Measurements from ENCODE around the gene DECR2.
"Not testable (repeated sequence)": the region's sequence is repeated elsewhere in the genome, so short reads cannot be mapped to it uniquely, and the experiment has no call there.

DECR2 gene

DNA sequence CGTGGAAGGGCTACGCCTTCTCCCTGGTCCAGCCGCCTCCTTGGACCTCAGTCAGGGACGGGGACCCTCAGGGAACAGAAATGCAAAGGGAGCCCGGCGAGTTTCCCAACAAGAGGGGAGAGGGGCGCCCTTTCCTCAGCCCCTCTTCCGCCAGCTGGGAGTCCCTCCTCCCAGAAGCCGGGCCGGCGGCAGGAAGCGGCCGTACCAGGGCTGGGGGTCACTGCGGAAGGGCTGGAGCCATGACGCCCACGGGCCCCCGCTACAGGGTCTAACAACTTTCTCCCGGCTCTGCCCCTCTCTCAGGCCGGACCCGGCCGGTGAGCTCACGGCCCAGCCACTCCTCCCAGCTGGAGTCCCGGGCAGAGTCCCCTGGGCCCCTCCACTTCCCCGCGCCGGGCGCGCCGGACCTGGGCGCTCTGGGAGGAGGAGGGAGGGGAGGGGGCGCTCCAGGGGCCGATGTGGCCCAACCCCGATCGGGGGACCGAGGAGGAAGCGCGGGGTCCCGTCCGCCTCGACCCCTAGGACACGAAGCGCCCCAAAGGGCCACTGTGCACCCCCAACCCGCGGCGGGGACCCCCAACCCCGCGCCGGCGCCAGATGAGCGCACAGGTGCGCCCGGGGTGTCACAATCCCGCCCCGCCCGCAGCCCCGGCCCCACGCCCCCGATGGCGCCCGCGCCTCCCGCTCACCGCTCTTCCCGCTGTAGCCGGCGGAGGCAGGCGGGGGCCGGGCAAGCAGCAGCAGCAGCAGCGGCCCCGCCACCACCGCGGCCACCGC, 20.5 kb upstream of the DECR2 start:
- TF ChIP-seq CTCF (IDR thresholded peaks at IDR 0.05; ENCODE audit: insufficient read depth, low read depth, low read length, missing control alignments): no peak
- DNase-seq (ENCODE audit: low read depth): peak; percentile 43
- H3K4me3 ChIP-seq (ENCODE audit: low read depth, low read length): peak overlapping the region; percentile 88

DNA sequence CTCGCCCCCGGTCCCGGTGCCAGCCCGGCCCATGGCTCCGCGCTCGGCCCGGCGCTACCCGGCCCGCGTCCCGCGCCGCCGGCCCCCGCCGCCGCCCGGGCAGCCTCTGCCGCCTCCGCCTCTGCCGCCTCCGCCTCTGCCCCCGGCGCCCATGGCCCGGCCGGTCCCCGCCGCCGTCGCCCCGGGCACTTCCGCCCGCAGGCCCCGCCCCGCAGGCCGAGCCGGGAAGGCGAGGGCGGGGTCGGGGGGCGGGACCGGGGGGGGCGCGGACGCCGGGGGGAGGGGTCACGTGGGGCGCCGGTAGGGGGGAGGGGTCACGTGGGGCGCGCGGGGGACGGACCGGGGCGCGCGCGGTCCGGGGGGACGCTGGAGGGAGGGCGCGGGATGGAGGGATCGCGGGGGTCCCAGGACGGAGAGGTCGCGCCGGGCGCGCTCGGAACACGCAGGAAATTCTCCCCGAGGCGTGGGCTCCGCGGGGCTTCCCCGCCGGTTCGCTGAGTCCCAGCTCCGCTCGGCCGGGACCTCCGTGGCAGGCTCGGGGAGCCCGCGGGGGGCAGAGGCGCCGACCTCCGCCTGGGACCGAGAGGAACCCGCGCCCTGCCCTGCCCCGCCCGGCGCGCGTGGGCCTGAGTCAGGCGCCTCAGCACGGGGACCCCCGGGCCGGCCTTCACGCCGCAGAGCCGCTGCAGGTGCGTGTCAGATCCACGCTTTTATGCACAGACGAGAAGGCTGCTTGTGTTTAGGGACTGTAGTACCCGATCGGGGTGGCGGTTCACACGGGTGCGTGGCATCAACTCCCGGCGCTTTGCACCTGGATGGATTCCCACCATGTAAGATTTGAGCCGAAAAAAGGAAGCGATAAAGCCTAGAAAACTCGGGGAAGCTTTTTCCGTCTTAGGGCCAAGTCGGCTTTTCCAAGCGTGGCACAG, 19.6 kb upstream of the DECR2 start, which contains the start of gene PGAP6:
TSS of gene PGAP6 (minus strand) at position 190 of the 929 bp plus-strand sequence. CDS start at position 33, 157 bp downstream.
- peak within 1 kb of the TSS; percentile 93 for H3K4me3 ChIP-seq (ENCODE audit: low read depth, low read length)
- DNase-seq (ENCODE audit: low read depth): peak; percentile 84
- TF ChIP-seq CTCF (IDR thresholded peaks at IDR 0.05; ENCODE audit: insufficient read depth, low read depth, low read length, missing control alignments): no peak

DNA sequence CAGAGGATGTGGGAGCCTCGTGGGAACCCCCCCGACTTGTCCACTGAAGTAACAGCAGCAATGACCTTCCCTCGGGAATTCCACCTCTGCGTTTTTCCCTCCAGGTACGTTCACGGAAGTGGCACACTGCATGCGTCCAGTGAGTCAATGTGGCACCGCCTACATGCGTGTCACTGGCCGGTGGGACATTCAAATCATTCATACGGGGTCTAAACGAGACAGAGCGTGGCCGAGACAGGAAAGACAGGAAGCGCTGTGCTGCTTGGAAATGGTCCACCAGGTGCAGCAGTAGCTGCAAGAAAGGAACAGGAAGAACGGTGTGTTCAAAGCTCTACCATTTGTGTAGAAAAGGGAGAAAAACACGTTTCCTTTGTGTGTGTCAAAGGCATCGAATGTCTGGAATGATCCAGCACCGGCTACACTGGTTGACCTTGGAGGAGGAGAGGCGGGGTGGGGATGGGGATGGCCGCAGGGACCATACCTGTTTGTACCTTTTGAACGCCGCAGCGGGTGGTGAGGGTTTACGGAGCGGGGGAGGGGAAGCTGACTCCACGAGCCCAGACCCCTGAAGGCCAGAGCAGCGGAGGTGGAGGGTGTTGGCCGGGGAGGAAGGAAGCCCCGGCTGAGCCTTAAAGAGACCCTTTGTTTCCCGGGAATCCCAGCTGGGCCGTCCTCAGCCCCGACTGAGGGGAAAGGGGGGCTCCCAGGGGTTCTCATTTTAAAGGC, 18.2 kb upstream of the DECR2 start:
- H3K4me3 ChIP-seq (ENCODE audit: low read depth, low read length): peak overlapping the region; percentile 93
- peak; percentile 85 for DNase-seq (ENCODE audit: low read depth)
- no peak for TF ChIP-seq CTCF (IDR thresholded peaks at IDR 0.05; ENCODE audit: insufficient read depth, low read depth, low read length, missing control alignments)

GRCh38 chr16:386641-387156, 15.0 kb upstream of the DECR2 start:
- no peak overlapping the region for H3K4me3 ChIP-seq (ENCODE audit: low read depth, low read length)
- DNase-seq (ENCODE audit: low read depth): no peak

GRCh38 chr16:387761-388666, 13.7 kb upstream of the DECR2 start:
- not testable (repeated sequence) for DNase-seq (ENCODE audit: low read depth); H3K4me3 ChIP-seq (ENCODE audit: low read depth, low read length)

More at GRCh38 chr16:386641-387156, 15.0 kb upstream of the DECR2 start:
- no peak for TF ChIP-seq CTCF (IDR thresholded peaks at IDR 0.05; ENCODE audit: insufficient read depth, low read depth, low read length, missing control alignments)

DNA sequence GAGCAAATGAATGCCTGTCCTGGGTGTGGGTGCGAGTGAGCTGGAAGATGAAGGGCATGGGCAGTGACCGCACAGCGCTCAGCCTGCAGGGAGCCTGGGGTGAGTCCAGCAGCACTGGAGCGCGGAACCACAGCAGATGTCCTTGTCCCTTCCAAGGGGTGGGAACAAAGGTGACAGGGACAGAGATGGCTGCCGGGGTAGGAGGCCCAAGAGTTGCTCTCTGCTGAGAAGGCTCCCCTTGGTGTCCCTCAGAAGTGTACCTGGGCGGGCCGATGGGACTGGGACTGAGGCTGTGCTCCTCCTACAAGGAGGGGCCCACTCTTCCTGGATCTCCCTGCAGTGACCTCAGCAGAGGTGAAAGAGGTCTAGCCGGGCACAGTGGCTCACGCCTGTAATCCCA, 12.3 kb upstream of the DECR2 start:
- H3K4me3 ChIP-seq (ENCODE audit: low read depth, low read length): no peak overlapping the region
- no peak for TF ChIP-seq CTCF (IDR thresholded peaks at IDR 0.05; ENCODE audit: insufficient read depth, low read depth, low read length, missing control alignments)
- DNase-seq (ENCODE audit: low read depth): no peak
